ENCODE data around the gene KL.

Gene KL

DNA sequence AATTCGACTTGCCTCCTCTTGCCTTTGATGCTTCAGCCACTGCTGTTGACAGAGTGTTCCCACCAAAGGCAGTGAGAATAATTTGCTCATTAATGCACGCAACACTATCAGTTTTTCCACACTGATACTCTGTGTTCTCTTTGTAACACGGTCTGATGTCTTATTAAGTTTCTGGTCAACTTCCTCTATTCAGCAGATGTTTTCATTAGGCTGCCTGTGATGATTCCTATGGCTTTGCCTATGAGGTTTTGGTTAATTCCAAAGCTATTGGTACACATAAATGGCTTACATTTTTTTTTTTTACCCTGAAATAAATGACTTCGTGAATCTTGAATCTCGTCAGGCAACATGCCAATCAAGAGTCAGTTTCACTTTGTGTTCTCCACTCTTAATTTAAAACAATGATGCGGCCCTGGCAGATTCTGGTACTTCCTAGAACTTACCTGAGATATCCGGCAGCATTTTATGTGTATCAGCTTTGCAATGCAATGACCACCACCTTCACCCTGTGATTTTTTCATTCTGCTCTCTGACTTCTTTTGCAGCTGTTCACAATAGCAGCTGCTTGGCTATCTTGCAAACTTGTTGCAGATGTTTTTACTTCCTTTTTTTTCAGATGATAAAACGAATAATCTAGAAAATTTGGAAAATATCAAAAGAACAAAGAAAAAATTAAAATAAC lies 27.5 kb upstream of the KL start:
- Mint-ChIP-seq H3K4me3 (peak overlapping the region; percentile 24), H3K9me3 (no peaks in the 10 kb centered on the region), H3K4me1 (peaks cover 6% of the 10 kb centered on the region), H3K36me3 (no peaks in the 10 kb centered on the region), H3K27ac (no peak overlapping the region), H3K27me3 (peaks cover 45% of the 10 kb centered on the region)
- no peak for DNase-seq
- CTCF ChIA-PET = no interaction called here

DNA sequence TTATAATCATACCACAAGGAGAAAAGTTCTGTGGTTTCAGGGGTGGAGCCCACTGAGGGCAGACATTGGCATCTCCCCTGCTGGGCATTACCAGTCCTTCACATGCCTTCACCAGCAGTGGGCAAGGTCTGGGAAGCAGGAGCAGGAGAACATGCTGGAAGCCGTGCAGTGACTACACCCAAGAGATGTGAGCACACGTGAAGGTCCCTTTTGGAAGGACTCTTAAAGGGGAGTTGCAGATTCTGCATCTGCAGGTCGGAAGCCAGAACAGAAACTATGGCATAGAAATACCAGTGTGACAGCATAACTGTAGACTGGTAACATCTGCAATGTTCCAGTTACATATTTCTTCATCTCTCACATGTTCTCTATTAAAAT lies 26.9 kb upstream of the KL start:
- no peak overlapping the region for H3K27ac Mint-ChIP-seq
- peaks cover 6% of the 10 kb centered on the region for H3K4me1 Mint-ChIP-seq
- no peaks in the 10 kb centered on the region for H3K9me3 Mint-ChIP-seq
- CTCF ChIA-PET = no interaction called here
- no peak for DNase-seq
- no peaks in the 10 kb centered on the region for H3K36me3 Mint-ChIP-seq
- H3K4me3 Mint-ChIP-seq = no peak overlapping the region
- peaks cover 43% of the 10 kb centered on the region for H3K27me3 Mint-ChIP-seq

DNA sequence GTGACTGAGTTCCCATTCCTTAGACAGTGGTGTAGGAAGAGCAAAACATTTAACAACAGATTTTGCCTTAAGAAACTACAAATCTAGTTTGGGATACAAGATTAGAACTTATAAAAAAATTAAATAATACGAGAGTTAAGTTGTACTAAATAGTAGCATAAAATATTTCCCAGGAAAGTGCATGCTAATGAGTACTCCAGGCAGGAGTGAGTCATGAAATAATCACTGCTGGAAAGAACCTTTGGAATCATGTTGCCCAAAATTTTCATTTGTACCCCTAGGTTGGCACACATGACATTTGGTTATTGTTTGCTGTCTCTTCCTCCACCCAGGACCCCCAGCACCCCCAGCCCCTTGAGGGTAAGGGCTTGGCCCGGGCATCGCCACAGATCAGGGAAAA lies 26.3 kb upstream of the KL start:
- Mint-ChIP-seq H3K27me3 (peaks cover 40% of the 10 kb centered on the region), H3K4me3 (no peak overlapping the region), H3K36me3 (no peaks in the 10 kb centered on the region), H3K9me3 (no peaks in the 10 kb centered on the region), H3K27ac (no peak overlapping the region), H3K4me1 (peaks cover 6% of the 10 kb centered on the region)
- no peak for DNase-seq
- CTCF ChIA-PET = no interaction called here

DNA sequence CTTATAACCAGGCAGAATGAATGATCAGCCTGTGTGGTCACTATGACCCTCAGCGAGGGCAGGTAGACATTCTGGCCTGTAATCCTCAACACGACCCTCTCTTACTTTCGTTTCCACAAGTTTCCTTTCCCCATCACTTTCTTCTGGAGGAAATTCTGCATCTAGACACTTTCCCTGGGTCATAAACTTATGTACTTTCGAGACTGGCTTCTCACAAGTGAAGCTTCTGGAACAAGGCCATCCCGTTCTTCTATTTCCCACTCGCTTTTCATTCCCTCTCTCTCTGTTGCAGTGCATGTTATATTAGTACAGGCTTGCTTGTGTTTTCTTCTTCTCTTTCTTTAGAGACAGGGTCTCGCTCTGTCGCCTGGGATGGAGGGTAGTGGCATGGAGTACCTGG lies 23.1 kb upstream of the KL start:
- H3K36me3 Mint-ChIP-seq = no peaks in the 10 kb centered on the region
- CTCF ChIA-PET = interaction anchor here (0.6 kb wide), 1 partner anchor 39 kb away, joined by 3 read pairs; no protein-coding TSS in a partner anchor

DNA sequence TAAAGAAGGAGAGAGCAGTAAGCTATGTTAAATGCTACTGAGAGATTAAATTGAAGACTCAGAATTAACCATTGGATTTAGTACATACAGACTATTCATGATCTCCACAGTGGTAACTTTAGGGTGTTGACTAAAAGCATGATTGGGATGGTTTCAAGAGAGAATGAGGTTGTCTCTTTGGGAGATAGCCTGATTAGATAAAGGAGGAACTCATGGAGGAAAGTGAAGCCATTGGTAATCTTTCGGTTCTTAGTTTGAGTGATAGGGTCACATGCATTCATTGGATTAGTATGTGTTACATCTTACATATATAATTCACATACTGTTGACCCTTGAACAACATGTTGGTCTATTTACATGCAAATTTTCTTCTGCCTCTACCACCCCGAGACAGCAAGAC lies 18.8 kb upstream of the KL start:
- Mint-ChIP-seq H3K27me3 (peaks cover 8% of the 10 kb centered on the region), H3K4me3 (no peak overlapping the region), H3K9me3 (no peaks in the 10 kb centered on the region), H3K27ac (no peak overlapping the region), H3K4me1 (no peaks in the 10 kb centered on the region), H3K36me3 (no peaks in the 10 kb centered on the region)
- no peak for DNase-seq
- CTCF ChIA-PET = interaction anchor here (0.7 kb wide), 1 partner anchor 311 kb away, joined by 3 read pairs; no protein-coding TSS in a partner anchor

More for the DNA sequence above, 23.1 kb upstream of the KL start:
- DNase-seq = no peak
- Mint-ChIP-seq H3K9me3 (no peaks in the 10 kb centered on the region), H3K27me3 (peaks cover 26% of the 10 kb centered on the region), H3K4me1 (peaks cover 6% of the 10 kb centered on the region), H3K27ac (no peak overlapping the region), H3K4me3 (no peak overlapping the region)

DNA sequence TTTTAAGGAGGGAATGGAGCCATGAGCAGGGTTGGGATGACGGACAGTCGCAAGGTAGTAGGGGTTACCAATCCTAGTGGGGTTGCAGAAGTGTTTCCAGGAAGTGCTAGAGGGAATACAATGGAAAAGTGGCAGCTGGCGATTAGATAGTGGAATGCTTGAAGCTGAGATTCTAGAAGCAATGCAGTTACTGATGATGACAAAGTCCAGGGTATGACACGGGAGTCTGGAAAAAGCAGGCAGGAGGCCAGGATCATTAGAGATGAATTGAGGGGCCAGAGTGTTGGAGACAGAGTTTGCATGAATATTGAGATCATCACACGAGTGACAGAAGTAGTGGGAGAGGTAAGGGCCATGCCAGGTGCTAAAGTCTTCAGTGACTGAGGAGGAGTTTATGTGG lies 17.3 kb upstream of the KL start:
- no peaks in the 10 kb centered on the region for H3K9me3 Mint-ChIP-seq
- no peak overlapping the region for H3K27ac Mint-ChIP-seq
- no peak overlapping the region for H3K4me3 Mint-ChIP-seq
- DNase-seq = no peak
- no peaks in the 10 kb centered on the region for H3K36me3 Mint-ChIP-seq
- H3K4me1 Mint-ChIP-seq = no peaks in the 10 kb centered on the region
- H3K27me3 Mint-ChIP-seq = peaks cover 13% of the 10 kb centered on the region
- CTCF ChIA-PET = no interaction called here

DNA sequence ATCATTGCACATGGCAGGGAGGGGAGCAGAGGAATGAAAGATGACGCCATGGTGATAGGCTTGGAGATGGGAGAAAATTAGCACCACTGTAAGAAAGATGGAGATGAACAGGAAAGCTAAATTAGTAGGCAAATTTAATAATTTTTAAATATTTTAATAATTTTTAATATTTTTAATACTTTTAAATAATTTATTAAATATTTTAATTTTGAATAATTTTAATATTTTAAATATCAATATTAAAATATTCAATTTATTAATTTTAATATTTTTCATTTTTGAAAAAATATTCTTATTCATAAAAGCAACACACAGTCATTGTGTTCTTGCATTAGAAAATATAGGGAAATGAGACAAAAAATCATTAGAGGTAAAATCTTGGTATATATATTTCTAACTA lies 15.9 kb upstream of the KL start:
- CTCF ChIA-PET = no interaction called here
- Mint-ChIP-seq H3K4me3 (no peak overlapping the region), H3K27ac (no peak overlapping the region), H3K36me3 (no peaks in the 10 kb centered on the region), H3K9me3 (no peaks in the 10 kb centered on the region), H3K27me3 (peaks cover 14% of the 10 kb centered on the region), H3K4me1 (peaks cover 7% of the 10 kb centered on the region)
- no peak for DNase-seq

DNA sequence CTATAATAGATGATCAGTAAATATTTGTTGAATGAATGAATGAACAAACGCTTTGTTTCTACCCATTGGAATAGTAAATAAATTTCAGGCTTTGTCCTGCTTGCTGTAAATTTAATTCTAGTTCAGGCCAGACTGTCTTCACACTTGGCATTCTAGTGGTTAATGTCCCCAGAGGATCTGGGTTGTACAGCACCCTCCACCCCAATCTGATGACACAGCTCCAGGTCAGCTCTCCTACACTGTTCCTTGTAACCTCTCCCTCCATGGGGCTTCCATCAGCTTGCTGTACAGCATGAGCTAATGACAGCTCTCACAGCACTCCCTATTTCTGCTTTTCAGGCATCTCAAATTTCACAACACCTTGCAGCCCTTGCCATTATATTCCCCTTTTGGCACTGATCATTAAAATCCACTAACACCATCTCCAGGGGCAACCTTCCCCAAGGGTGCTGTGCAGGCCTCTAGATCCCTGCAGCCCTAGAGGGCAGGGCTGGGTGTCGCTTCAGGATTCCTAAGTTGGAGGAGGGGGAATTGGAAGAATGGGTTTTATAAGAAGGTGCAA lies 12.7 kb upstream of the KL start:
- Mint-ChIP-seq H3K4me1 (peaks cover 7% of the 10 kb centered on the region), H3K9me3 (peaks cover 12% of the 10 kb centered on the region), H3K27ac (no peak overlapping the region), H3K36me3 (no peaks in the 10 kb centered on the region), H3K27me3 (peaks cover 24% of the 10 kb centered on the region), H3K4me3 (no peak overlapping the region)
- CTCF ChIA-PET = interaction anchor here (1.5 kb wide), 1 partner anchor 8 kb away, joined by 4 read pairs; no protein-coding TSS in a partner anchor
- no peak for DNase-seq

DNA sequence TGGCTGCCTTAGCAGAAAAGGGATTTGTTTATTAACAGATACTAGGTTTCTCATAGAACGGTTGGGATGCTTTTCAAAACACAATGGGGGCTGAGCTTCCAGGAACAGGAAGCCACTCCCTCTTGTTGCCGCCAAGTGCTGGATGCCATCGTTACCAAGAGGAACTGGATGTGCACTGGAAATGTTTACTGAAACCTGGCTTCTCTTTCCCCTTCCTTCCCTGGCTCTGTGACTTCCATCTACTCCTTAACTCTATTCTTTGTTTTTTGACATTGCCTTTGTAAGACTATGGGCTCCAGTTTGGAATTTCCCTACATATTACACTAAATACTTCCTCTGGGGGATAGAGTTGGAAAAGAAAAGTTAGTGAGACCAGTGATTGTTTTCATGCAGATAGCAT lies 11.7 kb upstream of the KL start:
- H3K9me3 Mint-ChIP-seq = peaks cover 18% of the 10 kb centered on the region
- CTCF ChIA-PET = no interaction called here
- H3K4me3 Mint-ChIP-seq = no peak overlapping the region
- H3K27ac Mint-ChIP-seq = no peak overlapping the region
- DNase-seq = no peak
- H3K27me3 Mint-ChIP-seq = peaks cover 33% of the 10 kb centered on the region
- peaks cover 7% of the 10 kb centered on the region for H3K4me1 Mint-ChIP-seq
- H3K36me3 Mint-ChIP-seq = no peaks in the 10 kb centered on the region

DNA sequence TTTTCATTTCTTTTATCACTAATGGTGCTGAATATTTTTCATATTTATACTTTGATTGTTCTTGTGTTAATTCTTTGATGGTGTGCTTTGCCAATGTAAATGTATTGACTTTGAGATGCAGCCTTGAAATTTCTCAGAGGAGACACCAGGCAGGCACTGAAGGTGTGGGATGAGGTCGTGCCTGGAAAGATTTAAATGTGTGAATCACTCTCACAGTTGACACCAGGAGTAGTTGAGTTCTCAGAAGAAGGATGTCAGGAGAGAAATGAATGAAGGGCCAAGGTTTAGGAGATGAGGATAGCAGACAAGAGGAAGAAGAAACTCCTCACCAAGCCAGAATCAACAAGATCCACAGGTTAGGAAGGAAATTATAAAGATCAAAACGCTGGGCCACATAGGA lies 10.1 kb upstream of the KL start:
- Mint-ChIP-seq H3K27ac (no peak overlapping the region), H3K4me3 (no peak overlapping the region), H3K27me3 (peaks cover 37% of the 10 kb centered on the region), H3K9me3 (peaks cover 18% of the 10 kb centered on the region), H3K4me1 (peaks cover 7% of the 10 kb centered on the region), H3K36me3 (no peaks in the 10 kb centered on the region)
- no peak for DNase-seq
- CTCF ChIA-PET = no interaction called here

DNA sequence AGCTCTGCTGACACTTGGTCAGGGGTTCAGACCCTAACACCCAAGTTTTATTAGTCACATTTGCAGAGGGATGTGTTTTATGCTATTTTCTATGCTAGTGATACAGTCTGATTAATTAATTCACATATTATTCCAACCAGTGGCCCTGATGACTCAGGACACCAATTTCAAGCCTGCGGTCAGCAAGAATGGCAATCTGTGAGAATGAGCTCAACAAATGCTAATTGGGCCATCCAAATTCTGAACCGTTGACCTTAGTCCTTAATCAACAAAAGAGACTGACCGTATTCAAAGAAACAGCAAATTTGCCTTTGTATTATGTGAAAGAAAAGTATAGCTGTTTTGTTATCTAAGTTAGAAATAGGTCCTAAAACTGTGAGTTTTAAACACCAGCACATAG lies 9.6 kb upstream of the KL start:
- Mint-ChIP-seq H3K27me3 (peaks cover 38% of the 10 kb centered on the region), H3K4me1 (peaks cover 7% of the 10 kb centered on the region), H3K9me3 (peaks cover 18% of the 10 kb centered on the region), H3K36me3 (no peaks in the 10 kb centered on the region), H3K4me3 (no peak overlapping the region), H3K27ac (no peak overlapping the region)
- CTCF ChIA-PET = no interaction called here
- no peak for DNase-seq

DNA sequence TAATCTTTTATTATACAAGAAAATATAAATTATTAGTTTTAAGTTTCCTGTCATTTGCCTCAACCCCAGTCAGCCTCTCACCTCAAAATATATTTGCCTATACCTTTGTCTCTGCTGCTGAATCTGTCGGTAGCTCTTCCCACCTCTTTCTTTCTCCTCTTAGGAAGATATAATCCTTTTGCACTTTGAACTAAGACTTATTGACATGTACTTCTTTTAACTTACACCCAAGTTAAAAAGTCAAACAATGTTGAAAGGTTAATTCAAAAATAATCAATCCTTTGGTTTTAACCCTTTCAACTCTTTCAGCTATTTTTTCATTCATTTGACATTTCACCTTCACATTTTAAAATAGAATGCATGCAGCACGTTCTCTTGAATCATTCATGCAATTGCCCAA lies 9.0 kb upstream of the KL start:
- CTCF ChIA-PET = interaction anchor here (0.9 kb wide), 1 partner anchor 11 kb away, joined by 3 read pairs; no protein-coding TSS in a partner anchor
- Mint-ChIP-seq H3K9me3 (peaks cover 18% of the 10 kb centered on the region), H3K36me3 (no peaks in the 10 kb centered on the region), H3K27ac (no peak overlapping the region), H3K4me3 (no peak overlapping the region), H3K27me3 (peaks cover 41% of the 10 kb centered on the region), H3K4me1 (peaks cover 7% of the 10 kb centered on the region)
- DNase-seq = no peak

DNA sequence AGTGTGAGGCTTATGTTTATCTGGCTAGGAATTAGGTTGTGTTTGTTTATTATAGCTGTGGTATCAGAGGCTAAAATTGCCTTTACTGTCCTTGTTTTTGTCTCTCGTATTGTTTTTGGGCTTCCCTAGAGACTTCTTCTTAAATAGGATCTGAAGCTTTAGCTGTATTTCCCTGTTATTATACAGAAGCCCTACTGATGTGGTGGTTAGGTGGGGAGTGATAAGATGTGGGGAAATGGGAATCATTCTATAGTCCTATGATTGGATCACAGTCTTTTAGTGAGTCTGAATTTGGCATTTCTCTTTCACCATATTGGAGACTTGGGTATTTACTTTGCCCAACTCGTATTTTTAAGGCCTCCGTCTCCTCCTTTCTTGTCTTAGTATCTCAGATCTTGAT lies 8.3 kb upstream of the KL start:
- CTCF ChIA-PET = interaction anchor here (0.9 kb wide), 1 partner anchor 10 kb away, joined by 3 read pairs; no protein-coding TSS in a partner anchor
- H3K4me1 Mint-ChIP-seq = peaks cover 7% of the 10 kb centered on the region
- peaks cover 18% of the 10 kb centered on the region for H3K9me3 Mint-ChIP-seq
- no peak for DNase-seq
- H3K36me3 Mint-ChIP-seq = no peaks in the 10 kb centered on the region
- H3K4me3 Mint-ChIP-seq = no peak overlapping the region
- peaks cover 42% of the 10 kb centered on the region for H3K27me3 Mint-ChIP-seq
- H3K27ac Mint-ChIP-seq = no peak overlapping the region

DNA sequence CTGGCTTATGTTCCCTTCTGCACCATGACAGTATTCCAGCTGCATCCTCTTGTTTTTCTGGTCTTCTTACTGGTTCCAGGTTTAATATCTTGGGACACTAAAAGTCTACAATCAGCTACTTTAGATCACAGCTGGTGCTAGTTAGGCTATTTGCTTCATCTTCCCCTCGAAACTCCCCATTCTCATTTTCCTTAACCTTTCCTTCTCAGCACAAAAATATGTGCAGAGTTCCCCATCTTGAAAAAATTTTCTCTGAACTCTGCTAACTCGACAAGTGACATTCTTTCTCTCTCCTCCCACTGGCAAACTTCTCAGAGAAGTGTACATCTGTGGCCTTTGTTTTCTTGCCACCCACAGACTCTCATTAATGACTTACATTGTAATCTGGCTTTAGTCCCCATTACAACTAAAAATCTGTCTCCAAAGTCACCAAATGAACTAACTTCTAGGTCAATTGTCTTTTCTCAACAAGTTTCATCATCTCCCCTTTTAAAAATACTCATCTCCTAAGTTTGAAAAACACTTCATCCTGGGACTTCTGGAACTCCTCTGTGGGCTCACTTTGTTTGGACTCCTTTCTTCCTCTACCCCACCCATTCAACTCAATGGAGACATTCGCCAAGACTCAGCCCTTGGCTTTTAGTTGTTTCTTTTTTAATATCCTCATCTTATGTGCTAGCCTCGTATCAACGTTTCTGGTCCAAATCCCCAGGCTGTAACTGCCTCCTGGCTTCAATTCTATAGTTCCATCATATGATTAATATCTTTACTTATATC lies 7.1 kb upstream of the KL start:
- H3K27me3 Mint-ChIP-seq = peaks cover 45% of the 10 kb centered on the region
- CTCF ChIA-PET = no interaction called here
- H3K4me1 Mint-ChIP-seq = peaks cover 6% of the 10 kb centered on the region
- DNase-seq = no peak
- H3K27ac Mint-ChIP-seq = no peak overlapping the region
- no peaks in the 10 kb centered on the region for H3K36me3 Mint-ChIP-seq
- peaks cover 18% of the 10 kb centered on the region for H3K9me3 Mint-ChIP-seq
- no peak overlapping the region for H3K4me3 Mint-ChIP-seq
